KMS-11 (cell line): ENCODE data around the gene SCFD2.

Source experiments
- H2AFZ ChIP-seq: fragments of 200-600 bp; sonication (generic); 2 replicates; pipeline ENCODE4 v1.6.1; 2016; ENCODE audit warnings: antibody characterized with exemption, mixed run types, low read depth
- H3K27ac ChIP-seq: fragments of 200-600 bp; sonication (generic); 2 replicates; pipeline ENCODE4 v1.6.1; 2016; ENCODE audit warnings: mild to moderate bottlenecking, mixed run types
- H3K27me3 ChIP-seq: fragments of 200-600 bp; sonication (generic); 2 replicates; pipeline ENCODE4 v1.6.1; 2017; ENCODE audit warnings: mild to moderate bottlenecking, low read depth, mixed run types, moderate library complexity; ENCODE audit not compliant: insufficient read depth
- H3K36me3 ChIP-seq: fragments of 200-600 bp; sonication (generic); 2 replicates; pipeline ENCODE4 v1.6.1; 2017; ENCODE audit warnings: mild to moderate bottlenecking, mixed run types; ENCODE audit not compliant: insufficient read depth
- H3K4me1 ChIP-seq: fragments of 200-600 bp; sonication (generic); 2 replicates; pipeline ENCODE4 v1.6.1; 2016; ENCODE audit warnings: mild to moderate bottlenecking, low read depth, mixed run types; ENCODE audit not compliant: poor library complexity, severe bottlenecking
- H3K4me2 ChIP-seq: fragments of 200-600 bp; sonication (generic); 2 replicates; pipeline ENCODE4 v1.7.0; 2016; ENCODE audit warnings: mild to moderate bottlenecking, mixed run types
- H3K4me3 ChIP-seq: fragments of 200-600 bp; sonication (generic); IDR thresholded peaks from 2 replicates; pipeline ENCODE4 v1.6.1; 2017; ENCODE audit warnings: low read depth, low read length, mixed read lengths; ENCODE audit not compliant: insufficient read depth
- H3K79me2 ChIP-seq: fragments of 200-600 bp; sonication (generic); 2 replicates; pipeline ENCODE4 v1.6.1; 2016; ENCODE audit warnings: low read depth, mixed run types; ENCODE audit not compliant: insufficient read depth
- H3K9ac ChIP-seq: fragments of 200-600 bp; sonication (generic); 2 replicates; pipeline ENCODE4 v1.6.1; 2016; ENCODE audit warnings: mild to moderate bottlenecking, mixed run types
- H4K20me1 ChIP-seq: fragments of 200-600 bp; sonication (generic); 2 replicates; pipeline ENCODE4 v1.6.1; 2016; ENCODE audit warnings: mild to moderate bottlenecking, mixed run types; ENCODE audit not compliant: insufficient read depth
- TF ChIP-seq, protein P1 (sequence below): fragments of 200-600 bp; sonication (generic); conservative IDR thresholded peaks from 2 replicates; pipeline ENCODE4 v1.6.1; 2017; ENCODE audit warnings: low read depth, mild to moderate bottlenecking, antibody characterized with exemption, low read length, moderate library complexity, mixed read lengths

SCFD2 gene

DNA sequence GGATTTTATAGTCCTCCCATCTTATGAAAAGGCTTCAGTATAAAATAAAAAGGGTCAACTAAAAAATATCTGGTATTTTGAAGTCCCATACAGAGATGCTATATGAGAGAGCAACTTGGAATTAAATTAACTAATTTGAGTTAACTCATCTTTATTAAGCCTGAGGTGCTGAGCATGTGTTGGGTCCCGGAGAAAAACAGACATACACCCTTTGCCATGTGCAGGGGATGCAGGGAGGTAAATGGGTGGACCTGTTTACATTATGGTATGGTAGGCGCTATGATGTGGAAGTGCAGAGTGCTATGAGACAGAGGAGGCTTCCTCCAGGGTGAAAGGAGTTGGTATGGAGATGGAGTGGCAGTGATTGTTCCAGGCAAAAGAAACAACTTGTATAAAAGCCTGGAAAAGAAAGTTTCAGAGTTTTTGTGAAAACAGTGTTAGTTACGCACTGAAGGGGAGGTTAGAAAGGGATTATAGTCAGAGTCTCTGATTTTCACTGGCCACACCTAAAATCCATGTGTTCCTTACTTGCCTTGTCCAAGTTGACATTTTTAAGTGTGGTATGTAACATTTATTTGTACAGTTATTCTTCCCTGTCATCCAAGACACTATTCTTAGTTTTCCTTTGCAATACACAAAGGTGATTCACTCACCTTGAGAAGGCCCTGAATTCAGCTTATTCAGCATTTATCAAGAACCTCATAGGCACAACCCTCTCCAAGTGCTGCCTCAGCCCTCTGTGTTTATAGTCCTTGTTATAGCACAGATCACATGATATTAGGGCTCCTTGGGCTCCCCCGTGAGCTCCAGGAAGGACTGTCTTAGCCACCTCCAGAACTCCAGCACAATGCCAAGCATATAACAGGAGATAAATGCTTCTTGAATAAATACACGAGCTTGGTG, 351.7 kb downstream of the SCFD2 start:
- Histone ChIP-seq H3K79me2 (no peaks in the 10 kb centered on the region), H4K20me1 (no peaks in the 10 kb centered on the region), H3K9ac (no peak overlapping the region), H3K4me2 (no peak overlapping the region), H3K27ac (no peak overlapping the region), H3K36me3 (no peaks in the 10 kb centered on the region), H3K4me3 (no peak overlapping the region), H2AFZ (no peak overlapping the region), H3K27me3 (no peaks in the 10 kb centered on the region), H3K4me1 (no peaks in the 10 kb centered on the region)
- TF ChIP-seq, protein P1, sequence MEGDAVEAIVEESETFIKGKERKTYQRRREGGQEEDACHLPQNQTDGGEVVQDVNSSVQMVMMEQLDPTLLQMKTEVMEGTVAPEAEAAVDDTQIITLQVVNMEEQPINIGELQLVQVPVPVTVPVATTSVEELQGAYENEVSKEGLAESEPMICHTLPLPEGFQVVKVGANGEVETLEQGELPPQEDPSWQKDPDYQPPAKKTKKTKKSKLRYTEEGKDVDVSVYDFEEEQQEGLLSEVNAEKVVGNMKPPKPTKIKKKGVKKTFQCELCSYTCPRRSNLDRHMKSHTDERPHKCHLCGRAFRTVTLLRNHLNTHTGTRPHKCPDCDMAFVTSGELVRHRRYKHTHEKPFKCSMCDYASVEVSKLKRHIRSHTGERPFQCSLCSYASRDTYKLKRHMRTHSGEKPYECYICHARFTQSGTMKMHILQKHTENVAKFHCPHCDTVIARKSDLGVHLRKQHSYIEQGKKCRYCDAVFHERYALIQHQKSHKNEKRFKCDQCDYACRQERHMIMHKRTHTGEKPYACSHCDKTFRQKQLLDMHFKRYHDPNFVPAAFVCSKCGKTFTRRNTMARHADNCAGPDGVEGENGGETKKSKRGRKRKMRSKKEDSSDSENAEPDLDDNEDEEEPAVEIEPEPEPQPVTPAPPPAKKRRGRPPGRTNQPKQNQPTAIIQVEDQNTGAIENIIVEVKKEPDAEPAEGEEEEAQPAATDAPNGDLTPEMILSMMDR, result no peak

DNA sequence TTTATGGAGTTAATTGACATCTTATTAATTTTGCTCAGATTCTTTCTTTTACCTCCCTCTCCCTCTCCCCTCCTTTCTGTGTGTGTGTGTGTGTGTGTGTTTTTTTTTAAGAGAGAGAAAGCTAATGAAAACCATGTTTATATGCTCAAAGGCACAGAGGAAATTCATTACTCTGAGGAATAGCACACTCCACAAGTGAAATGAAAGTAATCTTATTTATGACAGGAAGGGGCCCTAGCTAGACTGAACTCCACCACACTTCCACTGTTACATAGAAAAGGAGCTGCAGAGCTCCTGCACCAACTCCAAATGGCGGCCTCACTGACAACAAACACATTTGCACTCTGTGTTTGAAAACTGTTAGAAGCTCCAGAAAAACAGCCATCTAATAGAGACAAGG, 353.1 kb downstream of the SCFD2 start:
- Histone ChIP-seq H3K4me2 (no peak overlapping the region), H3K79me2 (no peaks in the 10 kb centered on the region), H3K4me3 (no peak overlapping the region), H3K27me3 (no peaks in the 10 kb centered on the region), H3K27ac (no peak overlapping the region), H3K9ac (no peak overlapping the region), H2AFZ (no peak overlapping the region), H3K4me1 (no peaks in the 10 kb centered on the region), H4K20me1 (no peaks in the 10 kb centered on the region), H3K36me3 (no peaks in the 10 kb centered on the region)
- TF ChIP-seq, protein P1, result no peak

DNA sequence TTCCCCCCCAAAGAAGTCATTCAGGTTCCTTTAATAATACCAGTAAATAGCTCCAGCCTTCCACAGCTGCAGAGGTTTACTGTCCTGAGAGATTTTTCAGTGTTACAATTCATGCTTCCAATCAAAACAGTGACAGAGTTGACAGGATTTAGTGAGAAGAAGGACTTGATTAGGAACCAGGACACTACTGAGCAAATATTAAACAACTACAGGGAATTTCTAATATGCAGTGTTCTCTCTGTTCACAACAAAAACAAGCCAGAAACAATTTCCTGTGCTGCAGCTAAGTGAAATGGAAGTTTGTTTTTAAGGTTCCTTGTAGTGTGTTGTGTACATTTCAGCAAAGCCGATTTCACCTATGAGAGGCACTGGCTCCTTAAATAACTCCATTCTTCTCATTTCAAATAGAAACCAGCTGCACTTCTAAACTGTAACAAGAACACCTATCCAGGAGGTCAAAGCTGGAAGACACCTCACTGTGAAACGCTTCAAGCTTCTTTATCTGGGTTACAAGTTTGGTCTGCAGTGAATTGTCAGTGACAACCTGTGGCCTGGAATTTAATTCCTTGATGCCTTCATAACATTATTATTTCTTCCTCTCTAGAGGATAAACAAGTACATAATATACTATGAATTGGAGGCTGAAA, 354.5 kb downstream of the SCFD2 start:
- no peak overlapping the region for H3K4me2 ChIP-seq
- TF ChIP-seq, protein P1, result no peak
- no peak overlapping the region for H3K4me3 ChIP-seq
- no peaks in the 10 kb centered on the region for H3K36me3 ChIP-seq
- no peaks in the 10 kb centered on the region for H3K27me3 ChIP-seq
- H3K79me2 ChIP-seq, result no peaks in the 10 kb centered on the region
- H3K4me1 ChIP-seq, result no peaks in the 10 kb centered on the region
- no peak overlapping the region for H3K27ac ChIP-seq
- H4K20me1 ChIP-seq, result no peaks in the 10 kb centered on the region
- no peak overlapping the region for H3K9ac ChIP-seq
- no peak overlapping the region for H2AFZ ChIP-seq

DNA sequence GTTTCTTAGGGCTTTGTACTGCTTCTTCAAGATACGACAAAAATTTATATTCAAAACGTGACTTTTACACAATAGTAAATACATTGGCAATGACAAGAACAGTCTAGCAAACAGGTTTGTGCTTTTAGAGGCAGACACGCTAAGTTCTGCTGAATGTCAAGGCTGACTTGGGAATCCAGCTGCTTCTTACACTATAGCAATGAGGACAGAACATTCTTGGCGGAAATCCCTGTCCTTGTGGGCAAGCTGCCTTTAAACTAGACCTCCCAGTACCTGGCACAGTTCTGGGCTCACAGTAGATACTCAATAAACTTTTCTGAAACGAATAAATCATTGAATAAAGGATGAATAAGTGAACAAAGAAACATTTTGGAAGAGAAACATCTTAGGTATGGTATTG, 355.5 kb downstream of the SCFD2 start:
- no peak overlapping the region for H3K27ac ChIP-seq
- no peaks in the 10 kb centered on the region for H3K27me3 ChIP-seq
- TF ChIP-seq, protein P1, result no peak
- no peaks in the 10 kb centered on the region for H3K4me1 ChIP-seq
- H3K79me2 ChIP-seq, result no peaks in the 10 kb centered on the region
- no peak overlapping the region for H3K4me2 ChIP-seq
- H2AFZ ChIP-seq, result no peak overlapping the region
- H4K20me1 ChIP-seq, result no peaks in the 10 kb centered on the region
- H3K4me3 ChIP-seq, result no peak overlapping the region
- H3K9ac ChIP-seq, result no peak overlapping the region
- H3K36me3 ChIP-seq, result no peaks in the 10 kb centered on the region
